SH-SY5Y (cell line): ENCODE measurements around the gene APC.

Source experiments
- GATA2 ChIP-seq: IDR thresholded peaks from 2 replicates; pipeline ENCODE4 v1.6.1; 2011; ENCODE audit warnings: mild to moderate bottlenecking, low read depth, low read length
- GATA3 ChIP-seq: IDR thresholded peaks from 2 replicates; pipeline ENCODE4 v1.6.1; 2011; ENCODE audit warnings: low read depth, mild to moderate bottlenecking, low read length, moderate library complexity

DNA sequence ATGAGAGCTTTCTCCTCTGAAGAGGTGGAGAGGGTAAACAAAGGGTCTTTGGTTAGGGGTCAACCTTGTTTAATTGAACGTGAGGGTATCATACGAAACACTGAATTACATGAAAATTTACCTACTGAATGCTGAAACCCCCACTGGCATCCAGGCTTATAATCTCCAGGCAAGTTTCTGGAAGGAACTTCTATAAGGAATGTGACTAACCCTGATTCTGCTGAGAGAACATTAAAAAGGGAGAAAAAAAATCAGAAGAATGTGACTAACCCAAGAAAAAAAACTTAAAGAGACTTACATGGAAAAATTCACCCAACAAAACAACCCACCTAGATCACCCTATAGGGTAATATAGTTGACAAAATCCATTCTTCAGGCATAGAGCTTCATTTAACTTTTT, 55.5 kb downstream of the APC start:
- TF ChIP-seq GATA3 (no peak), GATA2 (no peak)
